Renal cortex interstitium (tissue), 11 donors: ENCODE data around the gene ABCG1. TPM values are rescaled to one million over a fixed set of nuclear protein-coding genes. Genes with fewer than 3 reads are reported as not detected.

Source experiments
- DNase-seq, 11 donors: peaks; one replicate each; pipeline ENCODE4 v3.0.0-alpha.2; 2013; ENCODE audit warnings: low read depth in 9 of 11, low spot score in 4 of 11; ENCODE audit errors: extremely low read depth in 1 of 11
- polyA plus RNA-seq, 3 donors: library from polyadenylated mRNA; unstranded; fragments of 120-200 nt; gene quantifications; one replicate each; pipeline ENCODE4 v1.2.1, GENCODE V29; 2013; ENCODE audit not compliant: insufficient read length in 3 of 3

Gene ABCG1
- polyA plus RNA-seq, 3 donors: 8.0 to 14.1 (median 9.3) TPM

- DNase-seq: no peak
Measured at GRCh38 chr21:42208801-42209490, 10.0 kb upstream of the ABCG1 start.

- no peak for DNase-seq
Measured at GRCh38 chr21:42209801-42210479, 9.0 kb upstream of the ABCG1 start.

GRCh38 chr21:42212266-42212665 is 6.7 kb upstream of the ABCG1 start:
- no peak for DNase-seq

GRCh38 chr21:42213082-42213774 is 5.7 kb upstream of the ABCG1 start:
- no peak for DNase-seq

GRCh38 chr21:42214081-42214750 is 4.7 kb upstream of the ABCG1 start:
- no peak for DNase-seq

DNA sequence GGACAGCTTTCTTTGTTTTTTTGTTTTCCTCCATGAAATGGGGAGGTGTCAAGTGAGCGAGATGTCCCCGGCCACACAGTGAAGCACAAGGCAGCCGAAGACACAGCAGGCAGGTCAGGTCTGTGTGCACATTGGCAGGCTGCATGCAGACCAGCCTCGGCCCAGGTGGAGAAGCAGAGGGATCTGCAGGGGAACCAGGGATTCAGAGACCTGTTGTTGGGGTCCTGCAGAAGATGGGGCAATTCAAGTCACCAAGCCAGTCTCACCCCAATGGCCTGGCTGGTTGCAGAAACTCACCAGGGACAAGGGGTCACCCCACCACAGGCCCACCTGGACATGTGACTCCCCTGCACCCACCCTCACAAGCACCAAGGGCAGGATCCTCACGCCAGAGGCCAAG is 4.0 kb upstream of the ABCG1 start:
- DNase-seq: no peak

- DNase-seq: no peak
Measured at GRCh38 chr21:42215942-42216725, 2.8 kb upstream of the ABCG1 start.

- no peak for DNase-seq
Measured at GRCh38 chr21:42216726-42217572, 2.0 kb upstream of the ABCG1 start.

- peak in 1 of 11 donors; percentile 22 for DNase-seq
Measured at GRCh38 chr21:42219606-42220137, 732 bp downstream of the ABCG1 start.

DNA sequence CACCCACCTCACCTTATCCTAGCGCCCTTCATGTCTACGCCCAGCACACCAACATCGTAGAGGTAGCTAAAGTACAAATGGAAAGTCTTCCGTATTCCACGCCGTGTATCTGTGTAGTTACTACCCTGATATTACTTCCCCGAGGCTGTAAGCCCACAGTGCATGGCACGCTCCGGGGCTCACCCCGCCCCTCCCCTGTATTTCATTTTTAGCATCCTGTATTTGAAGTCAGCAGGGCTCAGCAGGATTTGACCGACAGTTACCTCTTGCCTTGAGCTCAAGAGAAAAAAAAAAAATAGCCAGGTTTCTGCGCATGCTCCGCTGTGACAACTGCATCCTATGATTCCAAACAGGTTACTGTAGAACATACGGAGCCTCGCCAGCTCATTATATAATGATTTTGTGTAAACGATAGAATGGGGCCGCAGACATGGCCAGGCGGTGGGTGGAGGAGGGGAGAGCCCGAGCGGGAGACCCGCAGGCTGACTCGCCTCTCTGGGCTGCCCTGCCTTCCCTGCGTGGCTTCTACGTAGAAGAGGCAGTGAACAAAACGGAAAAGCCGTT is 1.3 kb downstream of the ABCG1 start:
- DNase-seq: peak in 9 of 11 donors; percentile 72 to 88 (median 80)

- DNase-seq: no peak
Measured at GRCh38 chr21:42221581-42222345, 2.8 kb downstream of the ABCG1 start.

DNA sequence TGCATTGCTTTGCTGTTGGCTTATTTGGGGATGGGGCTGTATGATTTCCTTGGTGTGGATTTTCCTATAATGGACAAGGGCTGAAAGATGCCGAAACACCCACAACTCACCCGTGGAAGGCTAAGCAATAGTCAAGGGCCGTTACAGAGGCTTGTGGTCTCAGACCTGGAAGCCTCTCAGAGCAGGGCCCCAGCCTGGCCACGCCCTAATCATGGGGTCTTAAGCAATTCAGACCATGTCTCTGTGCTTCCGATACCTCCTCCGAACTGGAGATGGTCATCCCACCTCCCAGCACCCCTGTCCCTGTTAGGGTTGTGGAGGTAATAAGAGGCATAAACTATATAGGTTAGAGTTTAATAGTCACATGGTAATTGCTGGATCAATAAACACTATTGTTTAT is 3.4 kb downstream of the ABCG1 start:
- DNase-seq: no peak

DNA sequence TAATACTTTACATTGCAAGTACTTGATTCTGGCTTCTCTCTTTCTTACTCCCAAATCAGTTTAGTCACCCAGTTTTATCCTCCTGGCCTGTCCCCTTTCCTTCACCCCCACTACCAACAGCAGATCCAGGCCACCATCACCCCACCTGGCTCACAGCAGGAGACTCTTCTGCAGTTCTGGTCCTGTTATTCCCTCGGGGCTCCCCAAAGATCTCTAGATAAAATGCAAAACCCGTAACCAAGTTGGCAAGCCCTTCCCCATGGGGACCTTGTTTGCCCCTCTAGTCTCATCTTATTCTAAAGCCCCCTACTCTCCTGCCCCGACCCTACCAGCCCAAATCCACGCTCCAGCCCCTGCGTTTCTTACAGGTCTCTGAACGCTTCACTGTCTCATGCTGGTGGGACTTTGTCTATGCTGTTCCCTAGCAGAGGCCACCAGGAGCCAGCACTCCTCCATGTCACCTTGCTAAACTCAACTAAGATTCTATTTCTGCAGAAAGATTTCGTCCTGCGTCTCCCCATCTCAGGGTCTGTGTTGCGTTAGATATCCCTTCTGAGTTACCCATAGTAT is 4.0 kb downstream of the ABCG1 start:
- no peak for DNase-seq

DNA sequence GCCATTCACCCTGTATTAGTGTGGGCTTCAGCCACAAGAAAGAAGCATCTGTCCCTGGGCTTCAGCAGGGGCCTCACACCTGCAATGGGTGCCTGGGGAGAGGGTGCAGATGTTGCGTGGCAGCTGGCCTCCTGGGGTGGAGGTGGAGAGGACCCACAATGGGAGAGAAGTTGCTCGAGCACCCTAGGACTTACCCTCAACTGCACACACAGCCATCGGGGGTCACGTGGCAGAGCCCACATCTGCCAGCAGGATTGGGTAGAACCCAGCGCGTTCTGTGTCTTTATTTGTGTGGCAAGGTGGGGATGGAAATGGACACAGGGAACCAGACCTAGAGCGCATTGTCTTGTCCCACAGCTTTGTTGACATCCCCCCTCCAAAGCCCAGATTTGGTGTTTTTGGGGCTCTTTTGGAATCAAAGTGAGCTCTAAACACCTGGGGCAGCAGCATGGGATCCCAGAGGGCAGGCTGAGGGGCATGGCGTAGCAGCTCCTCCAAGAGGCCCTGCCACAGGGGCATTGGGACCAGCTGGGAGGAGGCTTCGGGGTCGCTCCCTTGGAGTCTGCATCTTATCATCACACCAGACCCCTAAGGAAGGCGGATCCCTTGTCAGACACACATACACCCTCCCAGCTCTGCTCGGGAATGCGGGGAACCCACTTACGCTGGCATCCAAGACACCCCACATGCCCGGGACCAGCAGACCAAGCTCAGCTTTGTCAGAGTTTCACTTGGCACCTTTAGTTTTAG is 5.1 kb downstream of the ABCG1 start:
- no peak for DNase-seq

DNA sequence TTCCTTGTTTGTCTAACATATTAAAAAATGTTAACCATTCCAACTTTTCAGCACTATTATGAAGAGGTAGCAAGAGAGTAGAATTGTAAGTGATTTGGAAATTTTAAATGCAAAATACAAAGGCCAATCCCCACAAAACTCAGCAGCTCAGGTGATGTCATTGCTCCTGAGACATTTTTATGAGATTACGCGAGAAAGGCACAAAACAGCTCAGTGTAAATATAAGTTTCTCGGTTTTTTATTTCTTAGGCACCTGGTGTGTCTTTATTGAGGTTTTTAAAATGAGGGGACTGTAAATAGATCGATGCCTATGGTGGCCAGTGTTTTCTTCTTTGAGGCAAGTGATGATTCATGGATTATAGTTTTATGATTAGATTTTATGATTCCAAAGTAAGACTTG is 6.1 kb downstream of the ABCG1 start:
- no peak for DNase-seq
